RWPE2 (cell line): ENCODE data around the gene COPZ2.

ENCODE experiments used
- ATAC-seq: fragments of 200-7000 bp; cut with Tn5 transposase; 3 replicates; pipeline ENCODE4 v1.9.1; 2021; ENCODE audit warnings: low read depth
- DNase-seq: peaks from one replicate; pipeline ENCODE4 v3.0.0-alpha.2; 2020; ENCODE audit warnings: low spot score
- H3K27ac ChIP-seq: fragments of 450-650 bp; 2 replicates; pipeline ENCODE4 v1.5.1; 2017; ENCODE audit warnings: mild to moderate bottlenecking; ENCODE audit not compliant: poor library complexity, severe bottlenecking
- H3K27me3 ChIP-seq: fragments of 250-450 bp; sonication (Bioruptor Pico); 2 replicates; pipeline ENCODE4 v1.5.1; 2021; ENCODE audit warnings: mild to moderate bottlenecking, moderate library complexity; ENCODE audit not compliant: insufficient read depth, poor library complexity, severe bottlenecking
- H3K36me3 ChIP-seq: fragments of 250-450 bp; sonication (Bioruptor Pico); 2 replicates; pipeline ENCODE4 v1.5.1; 2020; ENCODE audit warnings: low read depth, mild to moderate bottlenecking, moderate library complexity
- H3K4me1 ChIP-seq: fragments of 250-450 bp; sonication (Bioruptor Pico); 2 replicates; pipeline ENCODE4 v1.5.1; 2021; ENCODE audit warnings: mild to moderate bottlenecking, moderate library complexity; ENCODE audit not compliant: insufficient read depth, poor library complexity, severe bottlenecking
- H3K4me3 ChIP-seq: fragments of 250-450 bp; sonication (Bioruptor Pico); 2 replicates; pipeline ENCODE4 v1.5.1; 2021; ENCODE audit warnings: mild to moderate bottlenecking, moderate library complexity; ENCODE audit not compliant: severe bottlenecking
- H3K9me3 ChIP-seq: fragments of 250-450 bp; sonication (Bioruptor Pico); 2 replicates; pipeline ENCODE4 v1.5.1; 2021; ENCODE audit warnings: mild to moderate bottlenecking, moderate library complexity; ENCODE audit not compliant: severe bottlenecking
- TF ChIP-seq, protein P1 (sequence below): fragments of 450-650 bp; IDR thresholded peaks from one replicate; pipeline ENCODE4 v1.5.1; 2017; ENCODE audit warnings: mild to moderate bottlenecking, moderate library complexity; ENCODE audit not compliant: poor library complexity, severe bottlenecking

The COPZ2 gene

GRCh38 chr17:48066656-48067055 lies 29.1 kb upstream of the COPZ2 start:
- DNase-seq: no peak
- no peaks in the 10 kb centered on the region for H3K9me3 ChIP-seq
- TF ChIP-seq, protein P1, sequence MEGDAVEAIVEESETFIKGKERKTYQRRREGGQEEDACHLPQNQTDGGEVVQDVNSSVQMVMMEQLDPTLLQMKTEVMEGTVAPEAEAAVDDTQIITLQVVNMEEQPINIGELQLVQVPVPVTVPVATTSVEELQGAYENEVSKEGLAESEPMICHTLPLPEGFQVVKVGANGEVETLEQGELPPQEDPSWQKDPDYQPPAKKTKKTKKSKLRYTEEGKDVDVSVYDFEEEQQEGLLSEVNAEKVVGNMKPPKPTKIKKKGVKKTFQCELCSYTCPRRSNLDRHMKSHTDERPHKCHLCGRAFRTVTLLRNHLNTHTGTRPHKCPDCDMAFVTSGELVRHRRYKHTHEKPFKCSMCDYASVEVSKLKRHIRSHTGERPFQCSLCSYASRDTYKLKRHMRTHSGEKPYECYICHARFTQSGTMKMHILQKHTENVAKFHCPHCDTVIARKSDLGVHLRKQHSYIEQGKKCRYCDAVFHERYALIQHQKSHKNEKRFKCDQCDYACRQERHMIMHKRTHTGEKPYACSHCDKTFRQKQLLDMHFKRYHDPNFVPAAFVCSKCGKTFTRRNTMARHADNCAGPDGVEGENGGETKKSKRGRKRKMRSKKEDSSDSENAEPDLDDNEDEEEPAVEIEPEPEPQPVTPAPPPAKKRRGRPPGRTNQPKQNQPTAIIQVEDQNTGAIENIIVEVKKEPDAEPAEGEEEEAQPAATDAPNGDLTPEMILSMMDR: no peak
- no peaks in the 10 kb centered on the region for H3K4me1 ChIP-seq
- ATAC-seq: no peak
- H3K27ac ChIP-seq: no peak overlapping the region
- no peak overlapping the region for H3K4me3 ChIP-seq
- no peaks in the 10 kb centered on the region for H3K27me3 ChIP-seq
- H3K36me3 ChIP-seq: peaks cover 84% of the 10 kb centered on the region

- Histone ChIP-seq H3K4me3 (no peak overlapping the region), H3K4me1 (no peaks in the 10 kb centered on the region), H3K27me3 (no peaks in the 10 kb centered on the region), H3K9me3 (no peaks in the 10 kb centered on the region), H3K27ac (no peak overlapping the region), H3K36me3 (peaks cover 84% of the 10 kb centered on the region)
- ATAC-seq (no peak), DNase-seq (no peak)
- TF ChIP-seq, protein P1: no peak
Observed at GRCh38 chr17:48066192-48066591, 28.6 kb upstream of the COPZ2 start.

DNA sequence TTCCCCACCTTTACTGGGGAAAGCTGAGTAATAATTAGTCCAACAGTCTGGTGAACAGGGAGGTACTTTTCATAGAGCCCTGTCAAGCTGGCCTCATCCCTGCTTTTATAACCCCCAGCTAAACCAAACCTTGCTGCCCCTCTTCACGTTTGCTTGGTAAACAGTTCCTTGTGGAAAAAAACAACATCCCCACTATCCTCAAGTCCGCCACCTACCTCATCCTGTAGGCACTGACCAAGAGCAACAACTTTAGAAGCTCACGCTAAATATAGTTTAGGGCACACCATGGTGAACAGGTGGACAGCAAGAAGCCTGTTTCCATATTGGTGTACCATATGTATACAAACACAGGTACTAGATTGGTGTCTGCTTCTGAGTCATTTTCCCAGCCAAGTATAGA lies 27.0 kb upstream of the COPZ2 start:
- TF ChIP-seq, protein P1: no peak
- Histone ChIP-seq H3K4me3 (no peak overlapping the region), H3K27ac (no peak overlapping the region), H3K36me3 (peaks cover 85% of the 10 kb centered on the region), H3K4me1 (no peaks in the 10 kb centered on the region), H3K27me3 (no peaks in the 10 kb centered on the region), H3K9me3 (no peaks in the 10 kb centered on the region)
- ATAC-seq (no peak), DNase-seq (no peak)

DNA sequence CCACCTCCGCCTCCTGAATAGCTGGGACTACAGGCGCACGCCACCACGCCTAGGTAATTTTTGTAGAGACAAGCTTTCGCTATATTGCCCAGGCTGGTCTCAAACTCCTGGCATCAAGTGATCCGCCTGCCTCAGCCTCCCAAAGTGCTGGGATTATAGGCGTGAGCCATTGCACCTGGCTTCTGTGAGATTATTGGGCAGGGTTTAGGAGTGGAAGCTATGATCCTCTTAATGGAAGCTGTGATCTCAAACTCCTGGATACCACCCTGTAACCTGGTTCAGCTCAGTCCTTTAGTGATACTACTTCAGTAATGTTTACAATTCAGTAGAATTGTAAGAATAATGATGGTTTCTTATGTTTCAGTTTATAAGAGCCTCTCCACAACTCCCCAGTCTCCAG lies 24.7 kb upstream of the COPZ2 start:
- peaks cover 85% of the 10 kb centered on the region for H3K36me3 ChIP-seq
- no peak overlapping the region for H3K27ac ChIP-seq
- no peaks in the 10 kb centered on the region for H3K27me3 ChIP-seq
- no peaks in the 10 kb centered on the region for H3K4me1 ChIP-seq
- DNase-seq (no peak), ATAC-seq (no peak)
- no peaks in the 10 kb centered on the region for H3K9me3 ChIP-seq
- no peak overlapping the region for H3K4me3 ChIP-seq
- TF ChIP-seq, protein P1: no peak

DNA sequence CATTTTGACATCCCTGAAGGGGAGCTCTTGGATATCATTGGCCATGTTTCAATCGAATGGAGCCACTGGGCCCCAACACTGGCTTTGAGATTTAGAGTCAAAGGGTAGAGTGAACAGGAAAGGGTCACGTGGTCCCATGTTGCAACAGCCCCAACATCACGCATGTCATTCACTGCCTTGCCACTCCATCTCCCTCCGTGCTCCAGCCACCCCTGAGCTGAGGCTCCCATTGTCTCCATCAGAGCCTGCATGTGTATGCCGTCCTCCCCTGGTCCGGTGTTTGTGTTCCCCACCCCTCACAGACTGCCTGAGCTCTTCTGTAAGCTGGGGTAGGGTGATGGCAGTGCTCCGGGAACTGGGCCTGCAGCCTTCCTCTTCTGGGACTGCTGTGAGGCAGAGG lies 22.7 kb upstream of the COPZ2 start:
- Histone ChIP-seq H3K4me3 (no peak overlapping the region), H3K36me3 (peaks cover 91% of the 10 kb centered on the region), H3K9me3 (no peaks in the 10 kb centered on the region), H3K4me1 (peaks cover 9% of the 10 kb centered on the region), H3K27me3 (no peaks in the 10 kb centered on the region), H3K27ac (no peak overlapping the region)
- DNase-seq (no peak), ATAC-seq (no peak)
- TF ChIP-seq, protein P1: no peak
